RWPE1 (cell line): ENCODE results near the gene PPT1.

ENCODE experiments used
- CTCF ChIA-PET: fragments of 350-600 bp; sonication (Branson Sonifier 250); formaldehyde crosslinking; extraction: SDS; loops from one replicate; lab custom pipeline; 2021; lab: Yijun Ruan, JAX
- POLR2A ChIA-PET: fragments of 400-600 bp; formaldehyde crosslinking; extraction: SDS; loops from one replicate; lab custom pipeline; 2020; ENCODE audit warnings: antibody characterized with exemption; ENCODE audit not compliant: low non-redundant PET; lab: Yijun Ruan, JAX
- DNase-seq: peaks from one replicate; pipeline ENCODE4 v3.0.0; 2012; ENCODE audit warnings: low spot score
- H3K27ac ChIP-seq: fragments of 450-650 bp; 2 replicates; pipeline ENCODE4 v1.5.1; 2017
- TF ChIP-seq, protein P1 (sequence below): fragments of 450-650 bp; conservative IDR thresholded peaks from 2 replicates; pipeline ENCODE4 v1.5.1; 2017; ENCODE audit warnings: low read depth, mild to moderate bottlenecking

PPT1 gene

DNA sequence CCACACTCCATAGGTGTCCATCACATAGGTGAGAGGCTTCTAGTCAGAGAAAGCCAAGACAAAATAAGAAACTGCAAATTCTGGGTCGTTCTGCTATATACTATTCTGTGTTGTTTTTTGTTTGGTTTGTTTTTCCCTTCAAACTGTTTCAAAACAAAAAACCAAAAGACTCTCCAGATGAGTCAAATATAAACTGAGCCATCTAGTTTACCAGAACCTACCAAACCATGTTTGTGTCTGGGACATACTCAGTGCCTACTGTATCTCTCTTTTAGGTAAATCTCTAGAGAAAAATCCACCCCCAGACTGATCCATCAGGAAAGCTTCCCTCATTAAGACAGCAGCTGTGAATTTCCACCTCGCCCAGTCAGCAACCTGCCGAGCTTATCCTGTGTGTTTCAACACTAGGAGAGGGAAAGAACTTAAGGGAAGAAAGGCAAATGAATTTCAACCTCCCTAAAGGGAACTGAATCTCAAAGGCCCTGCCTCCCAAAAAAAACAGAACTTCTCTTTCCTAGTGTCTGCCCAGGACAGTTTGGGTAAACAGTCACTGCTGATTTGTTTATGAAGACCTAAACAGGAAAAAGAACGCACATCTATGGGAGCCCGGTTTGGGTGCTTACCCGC lies 17.2 kb downstream of the PPT1 start:
- TF ChIP-seq, protein P1, sequence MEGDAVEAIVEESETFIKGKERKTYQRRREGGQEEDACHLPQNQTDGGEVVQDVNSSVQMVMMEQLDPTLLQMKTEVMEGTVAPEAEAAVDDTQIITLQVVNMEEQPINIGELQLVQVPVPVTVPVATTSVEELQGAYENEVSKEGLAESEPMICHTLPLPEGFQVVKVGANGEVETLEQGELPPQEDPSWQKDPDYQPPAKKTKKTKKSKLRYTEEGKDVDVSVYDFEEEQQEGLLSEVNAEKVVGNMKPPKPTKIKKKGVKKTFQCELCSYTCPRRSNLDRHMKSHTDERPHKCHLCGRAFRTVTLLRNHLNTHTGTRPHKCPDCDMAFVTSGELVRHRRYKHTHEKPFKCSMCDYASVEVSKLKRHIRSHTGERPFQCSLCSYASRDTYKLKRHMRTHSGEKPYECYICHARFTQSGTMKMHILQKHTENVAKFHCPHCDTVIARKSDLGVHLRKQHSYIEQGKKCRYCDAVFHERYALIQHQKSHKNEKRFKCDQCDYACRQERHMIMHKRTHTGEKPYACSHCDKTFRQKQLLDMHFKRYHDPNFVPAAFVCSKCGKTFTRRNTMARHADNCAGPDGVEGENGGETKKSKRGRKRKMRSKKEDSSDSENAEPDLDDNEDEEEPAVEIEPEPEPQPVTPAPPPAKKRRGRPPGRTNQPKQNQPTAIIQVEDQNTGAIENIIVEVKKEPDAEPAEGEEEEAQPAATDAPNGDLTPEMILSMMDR = no peak
- no peak overlapping the region for H3K27ac ChIP-seq
- CTCF ChIA-PET = interaction anchor here (0.6 kb wide), 1 partner anchor 160 kb away, joined by 5 read pairs; no protein-coding TSS in a partner anchor
- POLR2A ChIA-PET = no interaction called here
- DNase-seq = no peak

DNA sequence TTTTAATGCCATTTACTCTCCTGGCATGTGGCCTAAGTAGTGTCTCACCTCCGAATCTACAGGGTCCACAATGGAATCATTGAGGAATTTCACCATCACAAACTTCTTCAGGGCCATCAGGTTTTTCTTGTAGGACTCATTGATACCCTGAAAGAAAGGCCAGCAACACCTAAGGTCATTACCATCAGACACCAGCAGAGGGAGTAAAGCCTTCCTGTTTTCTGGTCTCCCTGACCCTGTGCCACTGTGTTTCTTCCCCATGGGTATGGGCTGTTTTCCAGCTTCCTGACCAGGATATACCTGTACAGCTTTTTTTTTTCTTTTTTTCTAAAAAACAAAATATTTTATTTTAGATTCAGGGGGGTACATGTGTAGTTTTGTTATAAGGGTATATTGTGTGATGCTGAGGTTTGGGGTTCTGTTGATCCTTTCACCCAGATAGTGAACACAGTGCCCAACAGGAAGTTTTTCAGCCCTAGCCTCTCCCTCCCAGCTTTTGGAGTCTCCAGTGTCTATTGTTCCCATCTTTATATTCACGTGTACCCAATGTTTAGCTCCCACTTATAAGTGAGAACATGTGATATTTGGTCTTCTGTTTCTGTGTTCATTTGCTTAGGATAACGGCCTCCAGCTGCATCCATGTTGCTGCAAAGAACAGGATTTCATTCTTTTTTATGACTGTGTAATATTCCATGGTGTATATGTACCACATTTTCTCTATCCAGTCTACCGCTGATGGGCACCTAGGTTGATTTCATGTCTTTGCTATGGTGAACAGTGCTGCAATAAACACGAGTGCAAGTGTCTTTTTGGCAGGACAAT lies 18.3 kb downstream of the PPT1 start:
- H3K27ac ChIP-seq = peak overlapping the region; percentile 59
- CTCF ChIA-PET = interaction anchor here (0.6 to 1.4 kb wide), 6 partner anchors 9 to 669 kb away, joined by 3 to 6 read pairs (median 4); no protein-coding TSS in a partner anchor
- POLR2A ChIA-PET = no interaction called here
- TF ChIP-seq, protein P1 = peak; percentile 75
- DNase-seq = peak; percentile 63

DNA sequence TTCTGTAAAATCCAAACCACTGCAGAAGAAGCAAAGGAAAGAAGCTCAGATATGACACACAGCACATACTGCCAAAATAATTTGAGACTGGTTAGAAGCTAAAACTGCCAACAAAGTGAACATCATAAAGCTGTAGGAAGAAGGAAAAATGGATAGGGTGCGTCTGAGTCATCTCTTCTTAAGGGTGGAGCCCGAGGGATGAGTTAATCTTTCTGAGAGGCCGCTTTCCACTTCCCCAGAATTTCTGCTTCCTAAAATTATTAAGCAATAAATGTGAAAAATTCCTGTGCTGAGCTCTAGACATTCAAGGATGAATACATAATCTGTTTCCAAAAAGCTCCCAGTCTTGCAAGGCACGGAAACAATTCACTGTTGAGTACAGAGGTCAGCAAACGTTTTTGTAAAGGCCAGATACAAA lies 20.1 kb downstream of the PPT1 start:
- H3K27ac ChIP-seq = peak overlapping the region; percentile 84; the same call in 1 of the 2 replicates
- ChIA-PET POLR2A (no interaction called here), CTCF (interaction anchor here (0.5 kb wide), 1 partner anchor 348 kb away, joined by 3 read pairs; no protein-coding TSS in a partner anchor)
- TF ChIP-seq, protein P1 = no peak
- peak; percentile 58 for DNase-seq

DNA sequence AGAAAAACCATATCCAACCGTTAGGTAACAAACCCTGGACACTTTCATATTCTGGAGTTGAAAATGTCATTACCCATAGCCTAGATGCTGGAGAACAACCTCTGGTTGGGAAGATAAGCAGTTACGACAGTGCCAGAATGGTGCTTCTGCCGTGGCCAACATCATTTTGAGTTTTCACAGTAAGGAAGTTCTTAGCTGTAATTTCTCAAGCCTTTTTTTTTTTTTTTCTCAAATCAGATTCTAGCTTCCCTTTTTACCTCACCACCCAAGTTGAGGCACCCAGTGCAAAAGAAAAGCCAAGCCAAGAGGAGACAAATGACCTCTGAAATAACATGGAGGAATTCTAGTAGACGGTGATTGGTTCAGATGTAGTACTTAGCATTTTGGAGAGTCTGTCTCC lies 21.8 kb downstream of the PPT1 start:
- TF ChIP-seq, protein P1 = no peak
- DNase-seq = no peak
- ChIA-PET POLR2A (no interaction called here), CTCF (no interaction called here)
- H3K27ac ChIP-seq = peak overlapping the region; percentile 84

DNA sequence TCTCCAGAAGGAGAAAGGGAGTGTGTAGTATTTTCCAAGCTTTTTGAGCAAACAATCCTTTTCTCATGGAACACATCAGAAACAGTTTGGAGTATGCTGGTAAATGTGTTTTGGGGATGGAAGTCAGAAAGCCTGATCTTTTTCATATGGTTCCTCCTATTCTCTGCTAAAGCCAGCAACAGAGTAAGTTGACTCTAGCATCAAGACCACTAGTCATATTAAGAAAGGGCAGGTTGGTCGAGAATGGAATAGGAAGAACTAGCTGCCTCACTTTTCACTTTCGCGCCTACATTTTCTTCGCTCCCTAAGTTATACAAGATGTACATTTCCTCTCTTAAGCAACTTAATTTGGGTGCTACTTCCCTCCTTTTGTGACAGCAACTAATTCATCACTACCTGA lies 24.0 kb downstream of the PPT1 start:
- CTCF ChIA-PET = no interaction called here

DNA sequence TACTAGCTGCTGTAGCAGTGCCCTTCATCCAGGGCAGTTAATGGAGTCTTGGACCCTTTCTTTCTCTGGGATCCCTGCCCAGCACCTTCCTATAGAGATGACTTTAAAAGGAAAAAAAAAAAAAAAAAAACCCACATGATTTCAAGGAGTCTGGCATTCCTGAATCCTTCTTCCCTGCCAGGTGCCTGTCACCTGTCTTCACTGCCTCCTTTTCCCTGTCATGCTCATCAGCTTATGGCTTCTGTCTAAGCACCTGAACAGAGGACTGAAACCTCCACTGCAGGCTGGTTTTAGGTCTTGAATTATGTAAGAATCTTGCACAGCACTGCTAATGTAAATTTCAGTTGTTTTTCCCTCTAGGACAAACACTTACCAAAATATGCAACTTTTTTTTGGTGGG lies 24.9 kb downstream of the PPT1 start:
- TF ChIP-seq, protein P1 = no peak
- no peak overlapping the region for H3K27ac ChIP-seq
- DNase-seq = no peak
- ChIA-PET POLR2A (no interaction called here), CTCF (interaction anchor here (0.6 kb wide), 1 partner anchor 216 kb away, joined by 3 read pairs; no protein-coding TSS in a partner anchor)

More for the DNA sequence above, 24.0 kb downstream of the PPT1 start:
- TF ChIP-seq, protein P1 = no peak
- no peak overlapping the region for H3K27ac ChIP-seq
- POLR2A ChIA-PET = no interaction called here
- DNase-seq = no peak
